ENCODE results near the gene ZNF423.

- no peak for TF ChIP-seq POLR2AphosphoS5 (IDR thresholded peaks at IDR 0.05; ENCODE audit: low read depth, low read length)
- no peak for TF ChIP-seq TAF1 (IDR thresholded peaks at IDR 0.05; ENCODE audit: borderline replicate concordance, low read depth, low read length)
- no peak for TF ChIP-seq CTCF (IDR thresholded peaks at IDR 0.05)
Measured at GRCh38 chr16:49619811-49620157, 236.1 kb downstream of the ZNF423 start.
